ENCODE measurements around the gene CLTB. TPM values are rescaled to one million over a fixed set of nuclear protein-coding genes. Genes with fewer than 3 reads are reported as not detected.
A peak's percentile ranks its signal among the peaks of the same experiment; 100 is the strongest.

CLTB gene
- total RNA-seq, 4 donors from 2014 or later = 167 to 272 (median 265) TPM

DNA sequence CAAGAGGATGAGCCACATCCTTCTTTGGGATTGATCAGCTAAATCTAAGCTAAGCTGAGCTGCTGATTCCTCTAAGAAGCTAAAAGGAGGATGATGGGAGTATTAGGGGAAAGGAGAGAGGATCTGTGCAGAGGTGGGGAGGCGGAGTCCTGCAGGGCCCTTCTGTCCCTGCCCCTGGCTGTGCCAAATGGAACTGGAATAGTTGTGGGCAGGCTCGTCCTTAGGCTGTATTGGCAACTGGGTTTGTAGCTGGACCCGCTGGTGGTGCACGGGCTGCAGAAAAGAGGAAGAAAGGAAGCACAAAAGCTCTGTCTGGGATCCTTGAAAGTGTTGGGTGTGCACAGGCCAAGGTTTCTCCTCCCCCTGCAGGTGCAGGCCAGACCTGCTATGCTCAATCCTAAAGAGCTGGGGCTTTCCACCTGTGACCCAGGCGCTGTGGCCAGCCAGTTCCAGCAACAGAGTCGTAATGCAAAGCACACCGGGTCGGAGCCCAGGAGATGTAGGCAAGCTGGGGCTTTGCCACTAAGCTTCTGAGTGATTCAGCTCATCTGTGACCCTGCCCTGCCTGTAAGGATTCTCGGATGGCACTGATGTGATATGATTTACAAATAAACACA lies 9.8 kb downstream of the CLTB start:
- WGBS, 2 donors (ENCODE audit: low coverage in 1 of 2) = 67 to 90% methylated on average over 2 to 9 of the region's 9 CpGs
- Histone ChIP-seq H3K27me3 (no peaks in the 10 kb centered on the region), H3K4me1 (peaks cover 17 to 68% (median 42%) of the 10 kb centered on the region in 4 donors), H3K36me3 (peaks cover 0 to 7% (median 0%) of the 10 kb centered on the region in 4 donors), H3K4me3 (no peak overlapping the region), H3K9me3 (no peaks in the 10 kb centered on the region), H3K27ac (peak overlapping the region; percentile 87 to 91 (median 88))
- intact Hi-C loops (cut with DNase I; ENCODE audit: low total_unique reads) (no loop called here), in situ Hi-C loops (cut with MboI; ENCODE audit: low pct_ligation_motif_present in 1 of 4, low pct_unique_long_range_greater_than_20kb in 1 of 4, low sequenced_read_pairs in 3 of 4) (loop anchor here in 1 of 4 donors (25.0 kb wide), 1 partner anchor 181 kb away; no protein-coding TSS in a partner anchor)
- DNase-seq = peak; percentile 8
- no peak for TF ChIP-seq POLR2A (IDR thresholded peaks at IDR 0.05)
- TF ChIP-seq, protein P1, sequence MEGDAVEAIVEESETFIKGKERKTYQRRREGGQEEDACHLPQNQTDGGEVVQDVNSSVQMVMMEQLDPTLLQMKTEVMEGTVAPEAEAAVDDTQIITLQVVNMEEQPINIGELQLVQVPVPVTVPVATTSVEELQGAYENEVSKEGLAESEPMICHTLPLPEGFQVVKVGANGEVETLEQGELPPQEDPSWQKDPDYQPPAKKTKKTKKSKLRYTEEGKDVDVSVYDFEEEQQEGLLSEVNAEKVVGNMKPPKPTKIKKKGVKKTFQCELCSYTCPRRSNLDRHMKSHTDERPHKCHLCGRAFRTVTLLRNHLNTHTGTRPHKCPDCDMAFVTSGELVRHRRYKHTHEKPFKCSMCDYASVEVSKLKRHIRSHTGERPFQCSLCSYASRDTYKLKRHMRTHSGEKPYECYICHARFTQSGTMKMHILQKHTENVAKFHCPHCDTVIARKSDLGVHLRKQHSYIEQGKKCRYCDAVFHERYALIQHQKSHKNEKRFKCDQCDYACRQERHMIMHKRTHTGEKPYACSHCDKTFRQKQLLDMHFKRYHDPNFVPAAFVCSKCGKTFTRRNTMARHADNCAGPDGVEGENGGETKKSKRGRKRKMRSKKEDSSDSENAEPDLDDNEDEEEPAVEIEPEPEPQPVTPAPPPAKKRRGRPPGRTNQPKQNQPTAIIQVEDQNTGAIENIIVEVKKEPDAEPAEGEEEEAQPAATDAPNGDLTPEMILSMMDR (IDR thresholded peaks at IDR 0.05) = no peak
- TF ChIP-seq EP300 (IDR thresholded peaks at IDR 0.05; ENCODE audit: low read depth) = no peak
- no peak for TF ChIP-seq POLR2AphosphoS5 (IDR thresholded peaks at IDR 0.05)

DNA sequence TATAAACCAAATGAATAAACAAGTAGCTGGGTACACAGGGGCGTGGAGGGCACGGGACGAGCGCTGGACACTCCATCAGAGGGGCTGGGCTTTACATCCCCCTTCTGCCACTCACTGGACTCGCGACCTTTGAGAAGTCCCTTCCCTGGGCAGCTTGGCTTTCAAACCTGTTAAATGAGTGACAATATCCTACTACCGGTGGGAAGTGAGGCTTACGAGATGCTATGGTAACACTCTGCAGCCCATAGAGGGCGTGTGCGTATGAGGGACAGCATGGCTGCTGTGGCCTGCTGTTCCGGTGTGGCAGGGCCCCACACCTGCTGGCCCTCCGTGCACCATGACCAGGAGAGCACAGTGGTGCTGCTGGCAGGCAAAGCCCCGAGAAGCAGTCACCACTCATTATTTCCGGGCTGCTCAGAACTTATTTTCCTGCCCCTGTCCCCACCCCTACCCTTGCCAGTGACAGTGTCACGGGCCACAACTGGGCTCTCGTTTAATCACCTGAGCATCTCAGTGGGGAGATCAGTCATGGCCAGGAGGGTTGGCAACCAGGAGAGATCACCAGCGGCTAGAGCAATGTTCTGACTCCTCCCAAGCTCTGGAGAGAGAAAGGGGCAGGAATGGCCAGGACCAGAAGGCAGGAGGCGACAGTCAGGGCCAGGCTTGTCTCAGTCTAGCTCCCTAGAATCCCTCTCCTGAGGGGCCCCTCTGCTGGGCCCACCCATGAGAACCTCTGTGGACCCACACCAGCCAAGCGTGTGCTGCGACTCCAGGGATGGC lies 10.5 kb downstream of the CLTB start:
- Histone ChIP-seq H3K9me3 (no peaks in the 10 kb centered on the region), H3K27ac (peak overlapping the region; percentile 87 to 91 (median 88)), H3K36me3 (peaks cover 0 to 7% (median 0%) of the 10 kb centered on the region in 4 donors), H3K4me1 (peaks cover 14 to 70% (median 47%) of the 10 kb centered on the region in 4 donors), H3K4me3 (no peak overlapping the region), H3K27me3 (no peaks in the 10 kb centered on the region)
- no peak for TF ChIP-seq EP300 (IDR thresholded peaks at IDR 0.05; ENCODE audit: low read depth)
- TF ChIP-seq, protein P1 (IDR thresholded peaks at IDR 0.05) = peak; percentile 8 to 70 (median 32)
- no peak for TF ChIP-seq POLR2A (IDR thresholded peaks at IDR 0.05)
- TF ChIP-seq POLR2AphosphoS5 (IDR thresholded peaks at IDR 0.05) = peak in 2 of 3 donors; percentile 41 to 52
- in situ Hi-C loops (cut with MboI; ENCODE audit: low pct_ligation_motif_present in 1 of 4, low pct_unique_long_range_greater_than_20kb in 1 of 4, low sequenced_read_pairs in 3 of 4) (loop anchor here in 1 of 4 donors (25.0 kb wide), 1 partner anchor 181 kb away; no protein-coding TSS in a partner anchor), intact Hi-C loops (cut with DNase I; ENCODE audit: low total_unique reads) (no loop called here)
- DNase-seq = peak; percentile 56
- WGBS, 2 donors (ENCODE audit: low coverage in 1 of 2) = 66 to 93% methylated on average over 2 to 20 of the region's 20 CpGs

DNA sequence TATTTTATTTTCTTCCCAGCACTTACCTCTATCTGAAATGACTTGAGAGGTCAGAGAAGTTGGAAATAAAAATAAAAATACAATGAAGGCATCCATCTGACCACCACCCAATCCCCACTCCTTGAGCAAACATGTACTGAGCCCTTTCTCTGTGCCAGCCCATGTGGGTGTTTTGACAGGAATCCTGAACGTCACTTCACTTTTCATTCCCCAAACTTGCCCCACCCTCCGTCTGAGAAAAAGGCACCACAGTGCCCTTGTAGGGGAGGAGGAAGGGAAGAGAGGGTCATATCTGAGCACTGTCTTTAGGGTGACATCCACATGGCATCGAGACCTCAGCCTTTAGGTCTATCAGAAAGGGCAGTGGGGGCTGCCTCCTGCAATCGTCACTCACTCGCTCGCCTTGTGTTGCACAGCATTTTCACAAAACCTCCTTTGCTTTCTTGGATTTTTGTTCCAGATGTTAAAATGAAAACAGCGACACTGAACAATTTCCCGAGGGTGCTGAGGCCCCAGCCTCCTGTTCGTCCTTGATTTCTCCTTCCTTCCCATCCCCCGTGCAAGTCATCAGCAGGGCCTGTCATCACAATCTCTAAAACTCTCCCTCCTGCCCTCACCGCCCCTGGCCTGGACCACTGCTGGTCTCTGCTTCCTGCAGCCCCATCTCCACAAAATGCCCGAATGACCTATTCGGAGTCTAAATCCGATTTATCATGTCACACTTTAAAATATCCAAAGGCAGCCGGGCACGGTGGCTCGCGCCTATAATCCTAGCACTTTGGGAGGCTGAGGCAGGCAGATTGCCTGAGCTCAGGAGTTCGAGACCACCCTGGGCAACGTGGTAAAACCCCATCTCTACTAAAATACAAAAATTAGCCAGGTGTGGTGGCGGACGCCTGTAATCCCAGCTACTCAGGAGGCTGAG lies 14.8 kb downstream of the CLTB start:
- Histone ChIP-seq H3K27me3 (no peaks in the 10 kb centered on the region), H3K36me3 (peaks cover 0 to 3% (median 0%) of the 10 kb centered on the region in 4 donors), H3K9me3 (no peaks in the 10 kb centered on the region), H3K27ac (peak overlapping the region; percentile 87 to 91 (median 88)), H3K4me1 (peaks cover 18 to 63% (median 50%) of the 10 kb centered on the region in 4 donors), H3K4me3 (no peak overlapping the region)
- no peak for TF ChIP-seq POLR2AphosphoS5 (IDR thresholded peaks at IDR 0.05)
- 82 to 87% methylated on average over 9 to 22 of the region's 22 CpGs for WGBS, 2 donors (ENCODE audit: low coverage in 1 of 2)
- intact Hi-C loops (cut with DNase I; ENCODE audit: low total_unique reads) (no loop called here), in situ Hi-C loops (cut with MboI; ENCODE audit: low pct_ligation_motif_present in 1 of 4, low pct_unique_long_range_greater_than_20kb in 1 of 4, low sequenced_read_pairs in 3 of 4) (loop anchor here in 1 of 4 donors (25.0 kb wide), 1 partner anchor 186 kb away; no protein-coding TSS in a partner anchor)
- DNase-seq = no peak

DNA sequence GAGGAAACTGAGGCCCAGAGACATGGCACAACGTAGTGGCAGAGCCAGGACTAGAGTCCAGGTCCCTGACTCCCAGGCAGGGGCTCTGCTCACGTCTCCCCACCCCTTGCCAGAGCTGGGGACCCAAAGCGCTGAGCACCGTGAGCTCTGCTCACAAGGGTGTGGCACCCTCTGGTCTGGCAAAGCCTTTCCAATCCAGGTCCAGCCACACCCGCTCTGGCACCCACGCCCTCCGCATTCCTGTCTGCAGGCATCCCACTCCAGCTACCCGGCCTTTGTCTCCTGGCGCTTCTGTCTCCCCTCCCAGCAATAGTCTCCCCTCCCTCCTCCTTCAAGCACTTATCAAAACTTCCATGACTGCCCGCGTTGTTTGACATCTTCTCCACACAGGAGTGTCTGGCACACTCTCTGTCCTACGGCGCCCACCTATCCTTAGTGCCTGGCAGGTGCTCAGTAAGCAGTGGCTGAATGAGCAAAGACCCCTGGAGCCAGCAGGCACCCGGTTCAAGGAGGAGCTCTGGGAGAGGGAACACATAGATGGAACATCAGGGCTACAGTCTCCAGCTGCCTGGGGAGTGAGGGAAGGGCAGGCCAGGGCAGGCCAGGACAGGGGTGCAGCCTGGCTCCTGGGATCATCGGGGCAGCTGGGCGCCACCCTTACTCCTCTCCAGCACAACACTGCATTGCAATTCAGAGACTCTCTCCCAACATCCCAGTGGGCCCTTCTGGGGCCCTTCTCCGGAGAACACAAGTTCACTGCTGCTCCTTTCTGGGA lies 15.8 kb downstream of the CLTB start:
- intact Hi-C loops (cut with DNase I; ENCODE audit: low total_unique reads) = no loop called here
- DNase-seq = peak; percentile 89
- WGBS, 2 donors (ENCODE audit: low coverage in 1 of 2) = 51 to 59% methylated on average over 11 to 17 of the region's 17 CpGs
- Histone ChIP-seq H3K36me3 (peaks cover 0 to 3% (median 0%) of the 10 kb centered on the region in 4 donors), H3K4me1 (peaks cover 18 to 56% (median 47%) of the 10 kb centered on the region in 4 donors), H3K4me3 (no peak overlapping the region), H3K27me3 (no peaks in the 10 kb centered on the region), H3K27ac (peak overlapping the region; percentile 87 to 91 (median 88)), H3K9me3 (no peaks in the 10 kb centered on the region)
- in situ Hi-C loops (cut with MboI; ENCODE audit: low pct_ligation_motif_present in 1 of 4, low pct_unique_long_range_greater_than_20kb in 1 of 4, low sequenced_read_pairs in 3 of 4) = loop anchor here in 1 of 4 donors (25.0 kb wide), 1 partner anchor 187 kb away; no protein-coding TSS in a partner anchor
- TF ChIP-seq, protein P1 (IDR thresholded peaks at IDR 0.05) = no peak
- TF ChIP-seq POLR2AphosphoS5 (IDR thresholded peaks at IDR 0.05) = peak in 2 of 3 donors; percentile 16 to 71
- TF ChIP-seq EP300 (IDR thresholded peaks at IDR 0.05; ENCODE audit: low read depth) = no peak
- peak; percentile 61 for TF ChIP-seq POLR2A (IDR thresholded peaks at IDR 0.05)
